ENCODE measurements around the gene RNU2-63P.

- TF ChIP-seq, protein P1, sequence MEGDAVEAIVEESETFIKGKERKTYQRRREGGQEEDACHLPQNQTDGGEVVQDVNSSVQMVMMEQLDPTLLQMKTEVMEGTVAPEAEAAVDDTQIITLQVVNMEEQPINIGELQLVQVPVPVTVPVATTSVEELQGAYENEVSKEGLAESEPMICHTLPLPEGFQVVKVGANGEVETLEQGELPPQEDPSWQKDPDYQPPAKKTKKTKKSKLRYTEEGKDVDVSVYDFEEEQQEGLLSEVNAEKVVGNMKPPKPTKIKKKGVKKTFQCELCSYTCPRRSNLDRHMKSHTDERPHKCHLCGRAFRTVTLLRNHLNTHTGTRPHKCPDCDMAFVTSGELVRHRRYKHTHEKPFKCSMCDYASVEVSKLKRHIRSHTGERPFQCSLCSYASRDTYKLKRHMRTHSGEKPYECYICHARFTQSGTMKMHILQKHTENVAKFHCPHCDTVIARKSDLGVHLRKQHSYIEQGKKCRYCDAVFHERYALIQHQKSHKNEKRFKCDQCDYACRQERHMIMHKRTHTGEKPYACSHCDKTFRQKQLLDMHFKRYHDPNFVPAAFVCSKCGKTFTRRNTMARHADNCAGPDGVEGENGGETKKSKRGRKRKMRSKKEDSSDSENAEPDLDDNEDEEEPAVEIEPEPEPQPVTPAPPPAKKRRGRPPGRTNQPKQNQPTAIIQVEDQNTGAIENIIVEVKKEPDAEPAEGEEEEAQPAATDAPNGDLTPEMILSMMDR (IDR thresholded peaks at IDR 0.05) = no peak
- TF ChIP-seq ZFX (IDR thresholded peaks at IDR 0.05; ENCODE audit: borderline replicate concordance) = no peak
These were observed 2.6 kb upstream of the RNU2-63P start for GRCh38 chr2:88018909-88019308.
